HepG2 (cell line): Measurements from ENCODE around the gene PAQR7. TPM values are rescaled to one million over a fixed set of nuclear protein-coding genes. Genes with fewer than 3 reads are reported as not detected.

ENCODE experiments used
- HNRNPUL1 ChIP-seq: fragments of 200-400 bp; formaldehyde crosslinking; IDR thresholded peaks from 2 replicates; pipeline ENCODE4 v1.6.1; 2017; ENCODE audit warnings: low read depth, mild to moderate bottlenecking, low read length, moderate library complexity
- RCOR2 ChIP-seq: IDR thresholded peaks from 2 replicates; pipeline ENCODE4 v1.6.1; 2016; ENCODE audit warnings: missing biosample characterization, missing genetic modification reagents
- THAP9 ChIP-seq: sonication (generic); formaldehyde crosslinking; IDR thresholded peaks from 2 replicates; pipeline ENCODE4; 2020; ENCODE audit warnings: missing genetic modification reagents, mild to moderate bottlenecking, borderline replicate concordance
- ZMYM3 ChIP-seq: sonication (generic); formaldehyde crosslinking; IDR thresholded peaks from 2 replicates; pipeline ENCODE4 v1.5.1; 2020; ENCODE audit warnings: mild to moderate bottlenecking, missing genetic modification reagents
- ZNF234 ChIP-seq: sonication (generic); formaldehyde crosslinking; conservative IDR thresholded peaks from 2 replicates; pipeline ENCODE4 v1.5.1; 2020; ENCODE audit warnings: mild to moderate bottlenecking, missing genetic modification reagents
- ZNF646 ChIP-seq: sonication (generic); formaldehyde crosslinking; IDR thresholded peaks from 2 replicates; pipeline ENCODE4 v1.9.0; 2021; ENCODE audit warnings: mild to moderate bottlenecking, missing genetic modification reagents
- ZNF709 ChIP-seq: sonication (generic); formaldehyde crosslinking; IDR thresholded peaks from 2 replicates; pipeline ENCODE4 v1.5.0; 2020; ENCODE audit warnings: mild to moderate bottlenecking, missing genetic modification reagents
- polyA plus RNA-seq, 8 experiments: library from polyadenylated mRNA; depleted of rRNA in 3 of 8; stranded (reverse) in 7 of 8; unstranded in 1 of 8; fragments of >200 nt; fragmentation: Illumina TruSeq in 4 of 8; extraction: Trizol in 4 of 8; gene quantifications; 2 replicates each; pipeline versions ENCODE4 v1.2.1 to v1.2.3, GENCODE V29; 2011 to 2016; ENCODE audit warnings: low read depth in 4 of 8, missing spikeins in 1 of 8, mixed read lengths in 1 of 8; ENCODE audit not compliant: insufficient read depth in 1 of 8
- total RNA-seq, 5 experiments: library from RNA; depleted of rRNA; stranded (reverse); fragments of >200 nt; fragmentation: Illumina TruSeq; extraction: Trizol; gene quantifications; 2 replicates each; pipeline ENCODE4 v1.2.3, GENCODE V29; 2016; ENCODE audit warnings: low read depth in 1 of 5

Gene PAQR7
- total and polyA plus RNA-seq, 2 of the 13 experiments (the other 11 are each of a cell fraction or from before 2014, with no cell fraction given) = 13.2 to 16.6 TPM

- TF ChIP-seq ZNF234 (CRISPR knock-in tag) = no peak
- TF ChIP-seq ZNF709 (CRISPR knock-in tag) = no peak
- TF ChIP-seq RCOR2 (CRISPR knock-in tag) = peak; percentile 40; the same call in 1 of the 2 replicates
- TF ChIP-seq ZNF646 = 0 out of 2 replicates have a peak, but pooled peaks have one; percentile 22
- no peak for TF ChIP-seq HNRNPUL1
- 0 out of 2 replicates have a peak, but pooled peaks have one; percentile 8 for TF ChIP-seq THAP9 (CRISPR knock-in tag)
- TF ChIP-seq ZMYM3 (CRISPR knock-in tag) = peak; percentile 93
These were observed 3.6 kb downstream of the PAQR7 start (continued) for GRCh38 chr1:25871704-25872494.
